Measurements from ENCODE around the gene CXCR6.

CXCR6 gene

DNA sequence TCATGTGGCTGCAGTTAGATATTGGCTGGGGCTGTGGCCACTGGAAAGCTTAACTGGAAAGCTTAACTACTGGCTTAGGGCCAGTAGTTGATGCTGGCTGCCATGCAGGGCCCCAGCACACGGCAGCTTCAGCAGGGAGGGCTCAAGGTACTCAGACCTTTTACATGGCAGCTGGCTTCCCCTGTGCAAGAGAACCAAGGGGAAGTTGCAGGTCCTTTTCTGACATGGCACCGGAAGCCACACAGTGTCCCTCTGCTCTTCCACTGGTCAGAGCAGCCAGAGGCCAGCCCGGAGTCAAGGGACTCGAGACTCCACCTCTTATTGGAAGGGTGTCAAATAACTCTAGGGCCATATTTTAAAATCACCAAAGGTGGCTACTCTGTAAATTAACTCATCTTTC, 32.4 kb upstream of the CXCR6 start:
- H3K27me3 ChIP-seq (ENCODE audit: low read depth, low read length), result no peaks in the 10 kb centered on the region
- no peaks in the 10 kb centered on the region for H3K36me3 ChIP-seq (ENCODE audit: control insufficient read depth in 1 of 2, insufficient read depth in 2 of 2, low read length in 2 of 2)
- no peak overlapping the region for H3K4me3 ChIP-seq (ENCODE audit: low read depth in 1 of 2, low read length in 2 of 2)
- no peaks in the 10 kb centered on the region for H3K4me1 ChIP-seq (ENCODE audit: control insufficient read depth in 1 of 2, insufficient read depth in 2 of 2, low read length in 2 of 2)
- no peaks in the 10 kb centered on the region for H3K9me3 ChIP-seq (ENCODE audit: control insufficient read depth in 1 of 2, low read length in 2 of 2)
- no peak overlapping the region for H3K27ac ChIP-seq (ENCODE audit: low read length)

DNA sequence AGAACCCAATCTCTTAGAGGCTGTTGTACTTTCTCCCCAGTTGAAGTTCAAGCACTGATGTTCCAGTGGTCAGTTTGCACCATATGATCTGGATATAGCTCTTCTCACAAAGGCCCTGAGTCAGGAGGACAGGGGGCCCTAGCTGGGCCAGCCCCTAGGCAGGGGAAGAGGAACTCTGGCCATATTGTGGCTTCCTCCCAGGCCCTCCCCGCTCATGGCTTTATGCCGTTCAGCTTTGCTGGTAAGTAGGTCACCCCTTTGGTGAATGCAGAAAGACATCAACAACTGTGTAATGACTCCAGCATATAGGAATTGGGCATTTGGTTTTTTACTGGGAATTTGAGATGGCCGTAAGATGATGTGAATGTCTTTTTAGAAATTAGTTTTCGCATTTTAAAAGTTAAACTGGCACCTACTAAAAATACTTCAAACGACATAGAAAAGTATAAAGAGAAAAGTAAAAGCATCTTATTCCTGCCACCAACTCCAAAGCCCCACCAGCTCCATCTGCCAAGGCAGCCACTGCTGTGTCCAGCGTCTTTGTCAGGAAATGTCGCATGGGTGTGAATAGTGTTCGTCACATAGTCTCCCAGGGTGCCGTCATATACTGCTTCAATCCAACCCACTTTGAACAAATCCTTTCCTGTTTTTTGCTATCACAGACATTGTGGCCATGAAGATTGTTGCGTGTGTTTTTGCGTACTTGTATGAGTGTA, 31.6 kb upstream of the CXCR6 start:
- no peaks in the 10 kb centered on the region for H3K4me1 ChIP-seq (ENCODE audit: control insufficient read depth in 1 of 2, insufficient read depth in 2 of 2, low read length in 2 of 2)
- no peaks in the 10 kb centered on the region for H3K36me3 ChIP-seq (ENCODE audit: control insufficient read depth in 1 of 2, insufficient read depth in 2 of 2, low read length in 2 of 2)
- no peaks in the 10 kb centered on the region for H3K27me3 ChIP-seq (ENCODE audit: low read depth, low read length)
- no peak overlapping the region for H3K4me3 ChIP-seq (ENCODE audit: low read depth in 1 of 2, low read length in 2 of 2)
- H3K27ac ChIP-seq (ENCODE audit: low read length), result no peak overlapping the region
- no peaks in the 10 kb centered on the region for H3K9me3 ChIP-seq (ENCODE audit: control insufficient read depth in 1 of 2, low read length in 2 of 2)

- H3K27ac ChIP-seq (ENCODE audit: low read length), result no peak overlapping the region
- H3K36me3 ChIP-seq (ENCODE audit: control insufficient read depth in 1 of 2, insufficient read depth in 2 of 2, low read length in 2 of 2), result no peaks in the 10 kb centered on the region
- H3K4me1 ChIP-seq (ENCODE audit: control insufficient read depth in 1 of 2, insufficient read depth in 2 of 2, low read length in 2 of 2), result no peaks in the 10 kb centered on the region
- no peaks in the 10 kb centered on the region for H3K9me3 ChIP-seq (ENCODE audit: control insufficient read depth in 1 of 2, low read length in 2 of 2)
- H3K4me3 ChIP-seq (ENCODE audit: low read depth in 1 of 2, low read length in 2 of 2), result no peak overlapping the region
- H3K27me3 ChIP-seq (ENCODE audit: low read depth, low read length), result no peaks in the 10 kb centered on the region
Measured at GRCh38 chr3:45912435-45912834, 30.8 kb upstream of the CXCR6 start.

DNA sequence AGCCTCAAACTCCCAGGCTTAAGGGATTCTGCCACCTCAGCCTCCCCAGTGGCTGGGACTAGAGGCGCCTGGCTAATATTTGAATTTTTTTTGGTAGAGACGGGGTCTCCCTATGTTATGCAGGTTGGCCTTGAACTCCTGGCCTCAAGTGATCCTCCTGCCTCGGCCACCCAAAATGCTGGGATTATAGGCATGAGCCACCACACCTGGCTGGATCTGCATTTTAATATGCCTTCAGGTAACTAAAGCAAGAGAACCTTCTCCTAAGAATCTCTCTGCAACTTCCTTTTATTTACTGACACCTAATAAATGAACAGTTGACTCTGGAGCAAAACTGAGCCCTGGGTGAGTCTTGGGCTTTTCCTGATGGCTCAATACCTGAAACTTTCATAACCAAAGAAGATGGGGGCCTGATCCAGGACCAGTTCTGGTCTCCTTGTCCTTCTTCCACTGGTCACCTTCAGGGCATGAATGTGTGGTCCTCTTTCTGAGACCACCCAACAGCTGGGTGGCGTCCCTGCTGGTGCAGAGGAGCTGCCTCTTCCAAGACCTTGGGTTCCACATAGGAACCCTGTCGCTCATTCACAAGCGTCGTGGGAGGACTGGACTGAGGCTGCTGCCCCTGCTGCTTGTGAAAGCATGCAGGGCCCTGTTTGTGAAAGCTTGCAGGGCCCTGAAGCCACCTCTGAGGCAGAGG, 28.8 kb upstream of the CXCR6 start:
- no peaks in the 10 kb centered on the region for H3K27me3 ChIP-seq (ENCODE audit: low read depth, low read length)
- H3K27ac ChIP-seq (ENCODE audit: low read length), result no peak overlapping the region
- H3K9me3 ChIP-seq (ENCODE audit: control insufficient read depth in 1 of 2, low read length in 2 of 2), result no peaks in the 10 kb centered on the region
- no peak overlapping the region for H3K4me3 ChIP-seq (ENCODE audit: low read depth in 1 of 2, low read length in 2 of 2)
- no peaks in the 10 kb centered on the region for H3K4me1 ChIP-seq (ENCODE audit: control insufficient read depth in 1 of 2, insufficient read depth in 2 of 2, low read length in 2 of 2)
- H3K36me3 ChIP-seq (ENCODE audit: control insufficient read depth in 1 of 2, insufficient read depth in 2 of 2, low read length in 2 of 2), result peaks cover 3 to 6% of the 10 kb centered on the region in 2 donors

GRCh38 chr3:45915059-45915439, 28.2 kb upstream of the CXCR6 start:
- peaks cover 7 to 12% of the 10 kb centered on the region in 2 donors for H3K36me3 ChIP-seq (ENCODE audit: control insufficient read depth in 1 of 2, insufficient read depth in 2 of 2, low read length in 2 of 2)
- H3K27ac ChIP-seq (ENCODE audit: low read length), result no peak overlapping the region
- H3K9me3 ChIP-seq (ENCODE audit: control insufficient read depth in 1 of 2, low read length in 2 of 2), result no peaks in the 10 kb centered on the region
- no peaks in the 10 kb centered on the region for H3K4me1 ChIP-seq (ENCODE audit: control insufficient read depth in 1 of 2, insufficient read depth in 2 of 2, low read length in 2 of 2)
- no peaks in the 10 kb centered on the region for H3K27me3 ChIP-seq (ENCODE audit: low read depth, low read length)
- H3K4me3 ChIP-seq (ENCODE audit: low read depth in 1 of 2, low read length in 2 of 2), result no peak overlapping the region

DNA sequence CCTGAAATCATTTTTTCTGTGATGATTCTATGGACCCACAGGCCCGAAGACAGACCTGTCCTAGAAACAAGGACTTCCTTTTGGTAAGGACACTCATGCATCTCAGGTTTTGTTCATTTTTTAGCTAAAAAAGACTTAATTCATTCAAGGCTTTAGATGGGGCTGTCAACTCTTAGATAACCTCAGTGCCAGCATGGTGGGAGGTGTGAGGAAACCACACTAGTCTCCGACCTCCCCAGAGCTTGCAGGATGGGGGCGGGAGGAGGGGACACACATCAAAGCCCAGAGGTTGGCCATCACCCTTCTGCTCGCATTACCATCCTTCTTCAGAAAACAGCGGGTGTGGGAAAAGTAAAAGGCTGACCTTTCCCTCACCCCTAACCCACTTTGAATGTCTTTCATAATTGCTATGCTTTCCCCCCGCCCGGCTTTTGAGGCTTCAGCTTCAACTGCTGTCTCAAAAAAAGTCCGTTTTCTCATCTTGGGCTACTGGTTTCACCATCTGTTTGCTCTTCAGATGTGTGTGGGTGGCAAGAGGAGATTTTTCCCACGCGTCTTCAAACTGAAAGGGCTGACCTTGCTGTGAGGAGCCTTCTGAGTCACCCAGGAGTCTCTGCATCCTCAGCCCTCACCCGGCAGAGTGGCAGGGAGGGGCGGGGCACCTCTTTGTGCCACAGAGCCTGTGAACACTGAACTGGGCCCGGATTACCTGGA, 27.6 kb upstream of the CXCR6 start:
- no peak overlapping the region for H3K27ac ChIP-seq (ENCODE audit: low read length)
- H3K27me3 ChIP-seq (ENCODE audit: low read depth, low read length), result no peaks in the 10 kb centered on the region
- no peak overlapping the region for H3K4me3 ChIP-seq (ENCODE audit: low read depth in 1 of 2, low read length in 2 of 2)
- H3K9me3 ChIP-seq (ENCODE audit: control insufficient read depth in 1 of 2, low read length in 2 of 2), result no peaks in the 10 kb centered on the region
- no peaks in the 10 kb centered on the region for H3K4me1 ChIP-seq (ENCODE audit: control insufficient read depth in 1 of 2, insufficient read depth in 2 of 2, low read length in 2 of 2)
- peaks cover 14 to 18% of the 10 kb centered on the region in 2 donors for H3K36me3 ChIP-seq (ENCODE audit: control insufficient read depth in 1 of 2, insufficient read depth in 2 of 2, low read length in 2 of 2)

DNA sequence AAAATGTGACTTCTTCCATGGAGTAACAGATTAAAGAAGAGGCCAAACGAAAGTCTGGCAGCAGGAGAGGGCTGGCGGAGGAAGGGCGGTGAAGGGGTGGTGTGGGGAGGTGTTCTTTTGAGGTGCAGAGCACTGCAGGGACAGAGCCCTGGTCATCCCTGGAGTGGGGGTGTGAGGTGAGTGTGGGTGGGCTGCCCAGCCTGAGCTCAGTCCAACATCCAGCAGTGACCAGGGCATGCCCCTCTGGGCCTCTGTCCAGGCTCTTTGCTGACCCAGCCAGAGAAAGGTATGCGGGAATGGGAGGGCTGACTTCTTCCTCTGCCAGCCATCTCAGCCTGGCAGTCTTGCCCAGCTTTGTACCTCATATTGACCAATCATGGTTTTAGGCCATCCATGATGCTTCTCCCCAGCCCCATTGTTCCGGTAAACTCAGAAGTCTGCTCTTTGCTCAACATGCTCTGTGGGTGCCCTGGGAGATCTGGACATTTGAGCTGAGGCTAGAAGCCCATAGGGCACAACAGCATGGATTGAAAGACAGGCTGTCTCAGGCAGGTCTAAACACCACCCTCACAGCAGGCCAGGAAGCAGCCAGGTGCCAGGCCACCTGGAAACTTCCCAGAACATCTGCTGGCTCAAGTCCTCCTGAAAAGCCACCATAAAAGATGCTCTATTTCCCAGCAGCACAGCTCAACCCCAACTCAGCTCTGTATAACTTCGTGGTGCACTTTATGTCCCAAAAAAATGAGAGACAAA, 25.9 kb upstream of the CXCR6 start:
- no peaks in the 10 kb centered on the region for H3K27me3 ChIP-seq (ENCODE audit: low read depth, low read length)
- H3K4me1 ChIP-seq (ENCODE audit: control insufficient read depth in 1 of 2, insufficient read depth in 2 of 2, low read length in 2 of 2), result no peaks in the 10 kb centered on the region
- H3K27ac ChIP-seq (ENCODE audit: low read length), result no peak overlapping the region
- no peaks in the 10 kb centered on the region for H3K9me3 ChIP-seq (ENCODE audit: control insufficient read depth in 1 of 2, low read length in 2 of 2)
- H3K4me3 ChIP-seq (ENCODE audit: low read depth in 1 of 2, low read length in 2 of 2), result no peak overlapping the region
- H3K36me3 ChIP-seq (ENCODE audit: control insufficient read depth in 1 of 2, insufficient read depth in 2 of 2, low read length in 2 of 2), result peaks cover 28 to 35% of the 10 kb centered on the region in 2 donors

GRCh38 chr3:45921158-45922038, 21.9 kb upstream of the CXCR6 start:
- Histone ChIP-seq H3K9me3 (ENCODE audit: control insufficient read depth in 1 of 2, low read length in 2 of 2) (no peaks in the 10 kb centered on the region), H3K27ac (ENCODE audit: low read length) (no peak overlapping the region), H3K36me3 (ENCODE audit: control insufficient read depth in 1 of 2, insufficient read depth in 2 of 2, low read length in 2 of 2) (peaks cover 47 to 56% of the 10 kb centered on the region in 2 donors), H3K4me1 (ENCODE audit: control insufficient read depth in 1 of 2, insufficient read depth in 2 of 2, low read length in 2 of 2) (no peaks in the 10 kb centered on the region), H3K4me3 (ENCODE audit: low read depth in 1 of 2, low read length in 2 of 2) (no peak overlapping the region), H3K27me3 (ENCODE audit: low read depth, low read length) (no peaks in the 10 kb centered on the region)

- Histone ChIP-seq H3K27ac (ENCODE audit: low read length) (no peak overlapping the region), H3K36me3 (ENCODE audit: control insufficient read depth in 1 of 2, insufficient read depth in 2 of 2, low read length in 2 of 2) (peaks cover 48 to 56% of the 10 kb centered on the region in 2 donors), H3K9me3 (ENCODE audit: control insufficient read depth in 1 of 2, low read length in 2 of 2) (no peaks in the 10 kb centered on the region), H3K4me3 (ENCODE audit: low read depth in 1 of 2, low read length in 2 of 2) (no peak overlapping the region), H3K27me3 (ENCODE audit: low read depth, low read length) (no peaks in the 10 kb centered on the region), H3K4me1 (ENCODE audit: control insufficient read depth in 1 of 2, insufficient read depth in 2 of 2, low read length in 2 of 2) (no peaks in the 10 kb centered on the region)
Measured at GRCh38 chr3:45922039-45922326, 21.3 kb upstream of the CXCR6 start.

- Histone ChIP-seq H3K9me3 (ENCODE audit: control insufficient read depth in 1 of 2, low read length in 2 of 2) (no peaks in the 10 kb centered on the region), H3K4me3 (ENCODE audit: low read depth in 1 of 2, low read length in 2 of 2) (no peak overlapping the region), H3K27ac (ENCODE audit: low read length) (no peak overlapping the region), H3K27me3 (ENCODE audit: low read depth, low read length) (no peaks in the 10 kb centered on the region), H3K36me3 (ENCODE audit: control insufficient read depth in 1 of 2, insufficient read depth in 2 of 2, low read length in 2 of 2) (peaks cover 58 to 66% of the 10 kb centered on the region in 2 donors), H3K4me1 (ENCODE audit: control insufficient read depth in 1 of 2, insufficient read depth in 2 of 2, low read length in 2 of 2) (no peaks in the 10 kb centered on the region)
Measured at GRCh38 chr3:45922950-45923590, 20.2 kb upstream of the CXCR6 start.
